ENCODE measurements around the gene FARP1. TPM values are rescaled to one million over a fixed set of nuclear protein-coding genes. Genes with fewer than 3 reads are reported as not detected.

FARP1 gene
- total and polyA plus RNA-seq, 2 of the 8 experiments (the other 6 are each of a cell fraction or from before 2014, with no cell fraction given), result 24.7 to 104 TPM

- ChIA-PET CTCF (ENCODE audit: partially characterized antibody) (no interaction called here), POLR2A (ENCODE audit: partially characterized antibody) (no interaction called here)
- Histone ChIP-seq H3K4me1 (replicated peaks in 1 of 4; ENCODE audit: control insufficient read depth in 3 of 4, insufficient read depth in 4 of 4, low read length in 3 of 4) (no peaks in the 10 kb centered on the region; a peak in 1 of 7 replicates), H3K36me3 (ENCODE audit: control insufficient read depth in 2 of 4, insufficient read depth in 4 of 4, low read length in 3 of 4) (no peaks in the 10 kb centered on the region; a peak in 1 of 8 replicates), H4K20me1 (replicated peaks in 1 of 2; ENCODE audit: control insufficient read depth in 1 of 2, insufficient read depth in 2 of 2, low read length in 2 of 2) (peaks cover 0 to 2% of the 10 kb centered on the region in 2 experiments), H3K4me3 (ENCODE audit: extremely low read depth in 1 of 4, insufficient read depth in 2 of 4, low read depth in 3 of 4, low read length in 4 of 4) (no peak overlapping the region), H3K14ac (ENCODE audit: insufficient read length) (no peak overlapping the region), H3K79me2 (ENCODE audit: control insufficient read depth in 1 of 2, insufficient read depth in 2 of 2, low read length in 2 of 2) (peaks cover 0 to 41% of the 10 kb centered on the region in 2 experiments; a peak in 2 of 4 replicates), H2BK20ac (ENCODE audit: low read length) (no peak overlapping the region), H4K5ac (ENCODE audit: insufficient read length, low read depth, low read length) (no peak overlapping the region), H2BK5ac (ENCODE audit: low read depth, low read length) (no peak overlapping the region), H3K9me3 (ENCODE audit: insufficient read depth in 2 of 2, low read depth in 1 of 2, low read length in 1 of 2) (no peaks in the 10 kb centered on the region), H3K79me1 (ENCODE audit: low read depth, low read length) (peaks cover 6% of the 10 kb centered on the region), H3K18ac (ENCODE audit: extremely low read depth, low read length) (no peak overlapping the region), H4K91ac (replicated peaks; ENCODE audit: insufficient read length, low read length) (no peak overlapping the region), H3K27me3 (replicated peaks in 1 of 4; ENCODE audit: control insufficient read depth in 3 of 4, extremely low read depth in 1 of 4, insufficient read depth in 3 of 4, low read length in 3 of 4) (no peaks in the 10 kb centered on the region), H3K4me2 (ENCODE audit: insufficient read depth in 1 of 2, low read depth in 2 of 2, low read length in 2 of 2) (no peak overlapping the region), H2BK12ac (ENCODE audit: low read depth, low read length) (no peak overlapping the region), H3K9ac (replicated peaks in 1 of 4; ENCODE audit: extremely low read depth in 1 of 4, low read depth in 3 of 4, low read length in 3 of 4) (no peak overlapping the region), H2BK15ac (ENCODE audit: low read length) (no peak overlapping the region), H3K4ac (replicated peaks; ENCODE audit: insufficient read length, low read depth, low read length) (no peak overlapping the region), H3K23ac (ENCODE audit: insufficient read length) (no peak overlapping the region), H3K23me2 (ENCODE audit: low read depth, low read length) (no peaks in the 10 kb centered on the region), H3K56ac (replicated peaks; ENCODE audit: insufficient read length, low read depth, low read length) (no peak overlapping the region), H2AK5ac (ENCODE audit: low read depth, low read length) (no peak overlapping the region), H2AFZ (ENCODE audit: low read length) (no peak overlapping the region), H3K27ac (ENCODE audit: low read depth, low read length) (no peak overlapping the region), H4K8ac (ENCODE audit: extremely low read depth, insufficient read depth, low read length) (no peak overlapping the region), H2BK120ac (replicated peaks; ENCODE audit: low read depth, low read length) (no peak overlapping the region)
- no peak for TF ChIP-seq TCF12 (IDR thresholded peaks at IDR 0.05; ENCODE audit: low read depth, low read length)
- TF ChIP-seq MAX (IDR thresholded peaks at IDR 0.05), result no peak
- TF ChIP-seq TBP (IDR thresholded peaks at IDR 0.05; ENCODE audit: low read depth, low read length), result no peak
- TF ChIP-seq HDAC2 (IDR thresholded peaks at IDR 0.05; ENCODE audit: borderline replicate concordance in 1 of 2, low read depth in 2 of 2, low read length in 2 of 2), result no peak
- TF ChIP-seq ZNF274 (IDR thresholded peaks at IDR 0.05; ENCODE audit: borderline replicate concordance, extremely low read depth, low read length), result no peak
- TF ChIP-seq TAF1 (IDR thresholded peaks at IDR 0.05; ENCODE audit: low read depth, low read length), result no peak
- TF ChIP-seq SUZ12 (IDR thresholded peaks at IDR 0.05; ENCODE audit: low read length), result no peak
- no peak for TF ChIP-seq PHF8 (conservative IDR thresholded peaks at IDR 0.05; ENCODE audit: low read depth, low read length)
- no peak for TF ChIP-seq RBBP5 (IDR thresholded peaks at IDR 0.05; ENCODE audit: borderline replicate concordance, low read depth, low read length)
- TF ChIP-seq POU5F1 (IDR thresholded peaks at IDR 0.05; ENCODE audit: low read depth, low read length), result no peak
- WGBS, 2 experiments (ENCODE audit: extremely low coverage in 1 of 2, insufficient coverage in 1 of 2, insufficient read length in 1 of 2, insufficient replicate concordance in 2 of 2, low coverage in 1 of 2, low lambda C conversion rate in 2 of 2, missing lambda C conversion rate in 1 of 2), result 68% methylated on average over 7 of the region's 7 CpGs; no CpG with 5 or more reads in 1 of the 2 experiments
- FAIRE-seq (no peak), DNase-seq (ENCODE audit: low read depth in 1 of 2, low spot score in 2 of 2) (no peak)
Observed at GRCh38 chr13:98253526-98253925, 110.6 kb downstream of the FARP1 start.

Data from H1 (cell line).